Aorta (tissue), 5 donors: ENCODE results near the gene CUTC. TPM values are rescaled to one million over a fixed set of nuclear protein-coding genes. Genes with fewer than 3 reads are reported as not detected.

Source experiments
- ATAC-seq: fragments of 200-7000 bp; cut with Tn5 transposase; one replicate; pipeline ENCODE4 v1.9.1; 2022; ENCODE audit warnings: moderate library complexity; ENCODE audit not compliant: low FRiP score
- DNase-seq, 2 donors: peaks; one replicate each; pipeline ENCODE4 v3.0.0-alpha.2; 2020
- H3K27ac ChIP-seq, 2 donors: one replicate each; pipeline ENCODE4 v1.5.1; 2013; ENCODE audit warnings: low read length in 2 of 2, mild to moderate bottlenecking in 2 of 2, moderate library complexity in 2 of 2, control low read depth in 1 of 2, inconsistent platforms in 1 of 2, low read depth in 1 of 2
- H3K27me3 ChIP-seq, 2 donors: one replicate each; pipeline ENCODE4 v1.6.1; 2013; ENCODE audit warnings: control low read depth in 1 of 2, low read length in 1 of 2, mild to moderate bottlenecking in 1 of 2, moderate library complexity in 1 of 2; ENCODE audit not compliant: insufficient read depth in 2 of 2, control insufficient read depth in 1 of 2
- H3K36me3 ChIP-seq, 2 donors: one replicate each; pipeline ENCODE4 v1.6.1; 2013; ENCODE audit warnings: control low read depth in 1 of 2, low read length in 1 of 2, mild to moderate bottlenecking in 1 of 2; ENCODE audit not compliant: insufficient read depth in 2 of 2, control insufficient read depth in 1 of 2
- H3K4me1 ChIP-seq, 2 donors: one replicate each; pipeline ENCODE4 v1.6.1; 2013; ENCODE audit warnings: low read length in 2 of 2, control low read depth in 1 of 2, mild to moderate bottlenecking in 1 of 2, moderate library complexity in 1 of 2; ENCODE audit not compliant: insufficient read depth in 2 of 2, control insufficient read depth in 1 of 2
- H3K4me3 ChIP-seq, 2 donors: one replicate each; pipeline ENCODE4 v1.5.1; 2013; ENCODE audit warnings: low read length in 2 of 2, control low read depth in 1 of 2, mild to moderate bottlenecking in 1 of 2
- H3K9me3 ChIP-seq: one replicate; pipeline ENCODE4 v1.6.1; 2013; ENCODE audit warnings: mild to moderate bottlenecking, low read length; ENCODE audit not compliant: control insufficient read depth
- WGBS, 2 donors: extraction: QIAGEN DNeasy Blood & Tissue Kit; methylation state at CpG; one replicate each; pipeline ENCODE4 v1.1.7; 2013; 5-methylcytosine and 5-hydroxymethylcytosine counted together
- intact Hi-C, 2 donors: fragments of 100-400 bp; cut with DNase I; formaldehyde crosslinking; loops; one replicate each; pipeline versions ENCODE4 v1.14.2 to v1.15.0; 2022
- polyA plus RNA-seq, 2 donors: library from polyadenylated mRNA; stranded (reverse); fragments of 200-250 nt; gene quantifications; one replicate each; pipeline ENCODE4 v1.2.3, GENCODE V29; 2013
- total RNA-seq, 2 donors: library from RNA; stranded (reverse); fragmentation: NEBNext Ultra II Directional; extraction: Animal tissue kit (Norgen Biotek cat#: 25700); gene quantifications; one replicate each; pipeline ENCODE4 v1.2.1, GENCODE V29; 2021
- donor health status: healthy with polysubstance abuse.
- donor health status: Bipolar disorder and iron deficiency.
- donor health status: DM: no; HTN: no; CAD: no.
- donor health status: DM: no; HTN: no; CAD: no.
- donor health status: DM: yes; HTN: yes; CAD: no.

Gene CUTC
- total and polyA plus RNA-seq, 4 donors: 16.5 to 22.4 (median 19.8) TPM

DNA sequence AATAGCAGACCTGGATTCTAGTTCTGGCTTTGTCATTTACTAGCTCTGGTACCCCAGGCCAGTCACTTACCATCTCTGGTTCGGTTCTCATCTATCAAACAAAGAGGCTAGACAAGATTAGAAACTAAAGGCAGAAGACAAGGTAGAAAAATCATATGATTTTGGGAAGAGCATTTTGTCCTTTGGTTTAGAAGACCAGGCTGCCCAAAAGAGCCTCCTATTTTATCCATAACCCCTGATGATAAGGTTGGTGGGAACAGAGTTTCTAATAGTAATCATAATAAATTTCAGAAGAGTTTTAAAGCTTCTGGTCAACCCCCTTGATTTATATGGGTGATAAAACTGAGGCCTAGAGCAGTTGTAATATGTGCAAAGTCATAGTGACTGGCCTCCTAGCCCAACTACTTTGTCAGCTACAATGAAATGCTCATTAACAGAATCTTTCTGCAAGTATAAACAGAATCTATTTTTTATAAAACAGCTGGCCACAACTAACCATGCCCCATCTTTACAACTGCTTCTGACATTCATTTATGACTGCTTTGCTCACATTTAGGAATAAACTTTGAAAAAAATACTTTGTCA, 23.5 kb upstream of the CUTC start:
- Histone ChIP-seq H3K4me3 (no peak overlapping the region), H3K36me3 (peaks cover 0 to 5% of the 10 kb centered on the region in 2 donors), H3K9me3 (no peaks in the 10 kb centered on the region), H3K27me3 (no peaks in the 10 kb centered on the region), H3K4me1 (no peaks in the 10 kb centered on the region), H3K27ac (no peak overlapping the region)
- DNase-seq (no peak), ATAC-seq (no peak)
- intact Hi-C loops: no loop called here
- 87 to 88% methylated on average over 1 of the region's 1 CpG for WGBS, 2 donors

DNA sequence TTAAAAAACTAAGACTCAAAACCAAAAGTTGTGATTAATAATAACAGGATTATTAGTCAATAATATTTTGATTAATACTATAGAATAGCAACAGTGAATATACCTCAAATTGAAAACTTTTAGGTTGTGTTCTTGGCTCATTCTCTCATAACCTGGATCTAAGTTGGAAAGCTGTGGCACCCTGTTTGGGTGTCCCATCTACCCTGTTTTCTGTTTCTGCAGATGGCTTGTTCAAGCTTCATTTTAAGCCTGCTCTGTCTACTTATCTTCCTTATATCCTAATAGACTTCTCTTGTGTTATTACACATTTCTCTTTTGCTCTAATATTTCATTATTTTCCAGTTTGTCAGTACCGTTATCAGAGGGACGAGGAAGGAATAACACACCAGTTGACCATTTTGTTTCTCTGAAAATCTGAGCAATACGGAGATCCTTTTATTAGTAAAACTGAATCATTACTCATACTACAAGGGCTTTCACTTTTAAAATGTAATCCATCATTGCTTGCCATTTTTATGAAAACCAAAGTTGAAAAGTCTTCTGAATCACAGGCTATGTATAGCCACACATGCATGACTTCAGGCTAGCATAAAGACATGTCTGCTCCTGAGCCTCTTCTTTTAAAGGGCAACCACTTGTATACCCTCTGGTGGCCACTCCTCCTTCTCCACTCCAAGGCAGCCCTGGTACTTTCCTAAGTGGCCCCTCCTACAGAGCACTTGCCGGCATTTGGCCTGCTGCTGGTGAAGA, 22.4 kb upstream of the CUTC start:
- Histone ChIP-seq H3K36me3 (peaks cover 0 to 7% of the 10 kb centered on the region in 2 donors), H3K4me3 (no peak overlapping the region), H3K9me3 (no peaks in the 10 kb centered on the region), H3K27ac (peak overlapping the region in 1 of 2 donors; percentile 54), H3K27me3 (no peaks in the 10 kb centered on the region), H3K4me1 (no peaks in the 10 kb centered on the region)
- no peak for ATAC-seq
- no peak for DNase-seq
- 35 to 42% methylated on average over 4 of the region's 4 CpGs for WGBS, 2 donors
- intact Hi-C loops: loop anchor here in 1 of 2 donors (5.0 kb wide), 1 partner anchor 317 kb away; no protein-coding TSS in a partner anchor

DNA sequence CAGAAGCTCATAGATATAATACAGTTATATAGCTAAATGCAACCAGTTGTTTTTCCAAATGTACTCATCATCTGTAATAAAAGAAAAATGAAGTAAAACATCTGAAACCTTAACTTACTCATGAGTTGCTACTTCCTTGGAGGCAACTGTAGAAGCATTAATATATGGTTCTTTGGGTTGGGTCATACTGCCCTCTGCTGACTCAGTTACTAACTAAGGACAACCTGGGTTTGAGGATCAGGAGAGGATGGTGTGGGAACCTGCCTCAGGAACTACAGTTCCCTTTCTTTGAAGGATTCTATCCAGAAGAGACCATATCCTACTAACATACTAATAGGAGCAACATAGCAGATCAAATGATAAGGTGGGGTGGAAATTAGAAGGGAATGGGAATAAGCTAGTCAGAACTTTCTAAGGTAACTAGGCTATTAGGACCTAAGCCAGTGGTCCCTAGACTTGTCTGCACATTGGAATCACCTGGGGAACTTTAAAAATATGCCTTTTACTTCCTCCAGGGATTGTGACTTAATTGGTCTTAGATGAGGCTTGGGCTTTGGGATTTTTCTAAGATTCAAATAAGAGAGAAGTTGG, 20.8 kb upstream of the CUTC start:
- H3K27ac ChIP-seq: no peak overlapping the region
- no peak overlapping the region for H3K4me3 ChIP-seq
- peak; percentile 80 for ATAC-seq
- no peak for DNase-seq
- H3K27me3 ChIP-seq: no peaks in the 10 kb centered on the region
- H3K36me3 ChIP-seq: peaks cover 0 to 5% of the 10 kb centered on the region in 2 donors
- H3K4me1 ChIP-seq: no peaks in the 10 kb centered on the region
- no peaks in the 10 kb centered on the region for H3K9me3 ChIP-seq
- intact Hi-C loops: loop anchor here in 1 of 2 donors (5.0 kb wide), 1 partner anchor 319 kb away; no protein-coding TSS in a partner anchor

DNA sequence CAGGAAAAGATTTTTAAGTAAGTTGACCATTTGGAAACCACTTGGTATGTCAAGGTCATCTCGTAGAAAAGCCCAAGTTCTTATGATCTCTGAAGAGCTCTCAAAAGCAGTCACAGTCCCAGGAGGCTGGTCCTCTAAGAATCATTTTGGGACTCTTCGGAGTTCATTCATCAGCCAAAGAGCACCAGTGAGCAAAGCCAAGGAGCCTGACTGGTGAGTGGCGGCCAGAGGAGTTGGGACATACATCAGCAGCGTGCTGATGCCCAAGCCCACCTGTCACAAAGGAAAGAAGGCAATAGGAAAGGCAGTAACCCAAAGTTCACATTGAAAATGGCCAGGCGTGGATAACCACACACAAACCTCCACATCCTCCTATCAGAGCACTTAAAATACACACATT, 17.6 kb upstream of the CUTC start:
- H3K27me3 ChIP-seq: no peaks in the 10 kb centered on the region
- no peaks in the 10 kb centered on the region for H3K4me1 ChIP-seq
- no peaks in the 10 kb centered on the region for H3K9me3 ChIP-seq
- no peak overlapping the region for H3K27ac ChIP-seq
- DNase-seq (no peak), ATAC-seq (no peak)
- whole genome bisulfite sequencing, 2 donors: 91 to 94% methylated on average over 5 of the region's 5 CpGs
- no peak overlapping the region for H3K4me3 ChIP-seq
- intact Hi-C loops: loop anchor here in 1 of 2 donors (5.0 kb wide), 1 partner anchor 322 kb away; no protein-coding TSS in a partner anchor
- H3K36me3 ChIP-seq: peaks cover 4 to 8% of the 10 kb centered on the region in 2 donors

DNA sequence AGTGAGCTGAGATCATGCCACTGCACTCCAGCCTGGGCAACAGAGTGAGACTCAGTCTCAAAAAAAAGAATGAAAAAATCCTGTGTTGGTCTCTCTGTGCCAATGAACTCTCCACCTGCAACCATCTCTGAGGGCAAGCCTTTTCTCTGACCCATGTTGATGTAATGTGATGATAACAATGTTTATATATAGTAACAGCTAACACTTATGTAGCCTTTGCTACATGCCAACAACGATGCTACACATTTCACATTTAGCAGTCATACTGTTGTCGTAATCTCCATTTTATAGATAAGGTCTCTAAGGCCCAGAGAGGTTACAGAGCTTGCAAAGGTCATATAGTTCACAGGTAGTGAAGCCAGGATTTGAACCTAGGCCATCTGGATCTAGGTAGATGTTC, 11.6 kb upstream of the CUTC start:
- intact Hi-C loops: no loop called here
- Histone ChIP-seq H3K36me3 (peaks cover 4 to 6% of the 10 kb centered on the region in 2 donors), H3K4me3 (no peak overlapping the region), H3K27me3 (no peaks in the 10 kb centered on the region), H3K9me3 (no peaks in the 10 kb centered on the region), H3K4me1 (no peaks in the 10 kb centered on the region), H3K27ac (no peak overlapping the region)
- DNase-seq (no peak), ATAC-seq (no peak)
- 56 to 57% methylated on average over 2 of the region's 2 CpGs for WGBS, 2 donors

DNA sequence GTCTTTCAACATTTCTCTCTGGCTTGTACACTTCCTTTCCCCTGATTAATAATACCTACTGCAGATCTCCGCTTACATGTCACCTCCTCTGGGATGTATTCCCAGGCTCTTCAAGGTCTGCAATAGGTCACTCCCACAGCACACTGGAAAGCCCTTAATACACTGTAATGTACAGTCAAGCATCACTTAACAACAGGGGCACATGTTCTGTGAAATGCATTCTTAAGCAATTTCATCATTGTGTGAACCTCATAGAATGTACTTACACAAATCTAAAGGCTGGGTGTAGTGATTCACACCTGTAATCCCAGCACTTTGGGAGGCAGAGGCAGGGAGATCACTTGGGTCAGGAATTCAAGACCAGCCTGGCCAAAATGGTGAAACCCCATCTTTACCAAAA, 2.0 kb upstream of the CUTC start:
- Histone ChIP-seq H3K27me3 (no peaks in the 10 kb centered on the region), H3K27ac (no peak overlapping the region), H3K4me1 (no peaks in the 10 kb centered on the region), H3K4me3 (no peak overlapping the region), H3K36me3 (peaks cover 1 to 7% of the 10 kb centered on the region in 2 donors), H3K9me3 (no peaks in the 10 kb centered on the region)
- WGBS, 2 donors: 94 to 96% methylated on average over 1 of the region's 1 CpG
- ATAC-seq (no peak), DNase-seq (no peak)
- intact Hi-C loops: loop anchor here (5.0 to 10.0 kb wide), 2 partner anchors 57 to 105 kb away; partner anchors contain the start of gene SLC25A28 (in 2 of the 2)

DNA sequence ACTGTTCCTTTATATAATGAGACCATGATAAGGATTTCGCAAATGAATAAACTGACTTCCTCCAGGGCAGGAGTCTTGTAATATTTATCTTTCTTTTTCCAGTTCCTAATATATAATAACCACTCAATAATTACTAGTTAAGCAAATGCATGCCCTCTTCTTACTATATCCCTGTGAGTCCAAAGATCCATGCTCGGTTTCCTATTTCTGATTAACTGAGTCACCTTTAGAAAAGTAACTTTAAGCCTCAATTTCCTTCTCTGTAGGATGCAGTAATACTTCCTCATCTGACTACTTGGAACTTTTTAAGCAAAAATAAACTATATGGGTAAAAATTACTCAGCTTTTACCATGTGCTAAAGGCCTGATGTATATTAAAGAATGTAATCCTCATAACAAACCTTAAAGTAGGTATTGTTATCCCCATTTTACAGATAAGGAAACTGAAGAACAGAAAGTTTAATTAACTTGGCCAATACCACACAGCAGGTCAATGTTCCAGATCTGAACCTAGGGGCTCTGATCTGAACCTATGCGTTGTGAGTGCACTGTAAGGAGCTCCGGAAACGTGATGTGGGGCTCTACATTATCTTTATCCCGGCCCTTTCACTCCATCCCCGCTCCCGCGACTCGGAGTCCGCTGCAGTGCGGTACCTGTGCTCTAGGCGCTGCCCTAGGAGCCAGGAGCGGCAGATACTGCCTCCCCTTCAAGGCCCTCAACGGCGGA, 565 bp upstream of the CUTC start:
- intact Hi-C loops: loop anchor here (5.0 to 10.0 kb wide), 2 partner anchors 56 to 107 kb away; partner anchors contain the start of gene SLC25A28 (in 2 of the 2)
- H3K27ac ChIP-seq: peak overlapping the region; percentile 7 to 65
- DNase-seq (no peak), ATAC-seq (no peak)
- no peaks in the 10 kb centered on the region for H3K9me3 ChIP-seq
- peak overlapping the region; percentile 50 to 97 for H3K4me3 ChIP-seq
- H3K4me1 ChIP-seq: no peaks in the 10 kb centered on the region
- 6 to 8% methylated on average over 16 of the region's 16 CpGs for WGBS, 2 donors
- H3K27me3 ChIP-seq: no peaks in the 10 kb centered on the region
- H3K36me3 ChIP-seq: peaks cover 0 to 1% of the 10 kb centered on the region in 2 donors

DNA sequence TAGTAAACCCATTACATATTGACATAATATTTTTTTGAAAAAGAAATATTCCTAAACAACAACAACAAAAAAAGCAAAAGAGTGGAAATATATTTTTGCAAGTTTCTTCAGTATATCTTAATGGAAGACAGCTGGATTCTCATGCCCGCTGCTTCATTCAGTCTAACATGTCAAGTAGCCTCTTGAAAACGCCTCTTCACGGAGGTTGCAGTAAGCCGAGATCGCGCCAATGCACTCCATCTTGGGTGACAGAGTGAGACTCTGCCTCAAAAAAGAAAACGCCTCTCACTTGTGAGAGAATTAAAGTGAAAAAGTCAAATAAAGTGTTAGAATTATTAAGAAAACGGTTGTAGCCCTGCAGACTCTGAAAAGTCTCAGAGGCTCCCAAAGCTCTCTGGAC, 1.3 kb downstream of the CUTC start:
- no peaks in the 10 kb centered on the region for H3K4me1 ChIP-seq
- H3K9me3 ChIP-seq: no peaks in the 10 kb centered on the region
- 90 to 93% methylated on average over 8 of the region's 8 CpGs for whole genome bisulfite sequencing, 2 donors
- DNase-seq: no peak
- no peaks in the 10 kb centered on the region for H3K27me3 ChIP-seq
- intact Hi-C loops: loop anchor here (5.0 to 10.0 kb wide), 2 partner anchors 54 to 109 kb away; partner anchors contain the start of gene SLC25A28 (in 2 of the 2)
- no peak for ATAC-seq
- no peak overlapping the region for H3K4me3 ChIP-seq
- H3K36me3 ChIP-seq: no peaks in the 10 kb centered on the region
- no peak overlapping the region for H3K27ac ChIP-seq
